Sigmoid colon (tissue), 4 donors: ENCODE measurements around the gene ZNF175.

Source experiments
- CTCF ChIP-seq, 4 experiments: fragments of 450-650 bp in 3 of 4; fragments of 200-600 bp in 1 of 4; IDR thresholded peaks; one replicate each; pipeline ENCODE4 v1.5.1; 2016 to 2019; ENCODE audit warnings: antibody characterized with exemption in 4 of 4, mild to moderate bottlenecking in 3 of 4, moderate library complexity in 2 of 4
- POLR2A ChIP-seq, 2 donors: fragments of 450-650 bp; IDR thresholded peaks; one replicate each; pipeline ENCODE4 v1.6.1; 2016; ENCODE audit warnings: antibody characterized with exemption in 2 of 2, mild to moderate bottlenecking in 2 of 2, moderate library complexity in 2 of 2
- POLR2AphosphoS5 ChIP-seq, 4 donors: sonication (generic); formaldehyde crosslinking; IDR thresholded peaks; one replicate each; pipeline ENCODE4 v1.6.1; 2017; ENCODE audit warnings: antibody characterized with exemption in 4 of 4

- TF ChIP-seq CTCF (IDR thresholded peaks at IDR 0.05), result no peak
- TF ChIP-seq POLR2AphosphoS5 (IDR thresholded peaks at IDR 0.05), result no peak
- TF ChIP-seq POLR2A (IDR thresholded peaks at IDR 0.05), result no peak
Observed at GRCh38 chr19:51567583-51567982, 3.5 kb upstream of the ZNF175 start.
